SK-N-SH (cell line): ENCODE measurements around the gene CPNE8. TPM values are rescaled to one million over a fixed set of nuclear protein-coding genes. Genes with fewer than 3 reads are reported as not detected.

Source experiments
- CTCF ChIA-PET: fragments of 300-600, 350-600 bp; formaldehyde crosslinking; extraction: SDS; loops from one replicate; lab custom pipeline; 2021; lab: Yijun Ruan, JAX
- POLR2A ChIA-PET: fragments of 350-600 bp; sonication (Branson Sonifier 250); formaldehyde crosslinking; extraction: SDS; loops from one replicate; lab custom pipeline; 2020; ENCODE audit warnings: antibody characterized with exemption, inconsistent platforms; lab: Yijun Ruan, JAX
- DNase-seq: peaks from one replicate; pipeline ENCODE4 v3.0.0; 2012
- H2AFZ ChIP-seq: fragments of 200-600 bp; sonication (generic); 2 replicates; pipeline ENCODE4 v1.8.1; 2016; ENCODE audit warnings: antibody characterized with exemption, mild to moderate bottlenecking, low read depth
- H3F3A ChIP-seq: fragments of 200-600 bp; sonication (generic); replicated peaks from 2 replicates; pipeline ENCODE3; 2016; ENCODE audit warnings: antibody characterized with exemption, mild to moderate bottlenecking; ENCODE audit not compliant: insufficient read depth
- H3K27ac ChIP-seq, 2 experiments: fragments of 200-500 bp in 1 of 2; fragments of 200-600 bp in 1 of 2; sonication (Bioruptor generic) in 1 of 2; sonication (generic), shearing (Covaris generic) in 1 of 2; 2 replicates each; pipeline versions ENCODE4 v1.5.1 to v1.6.1; 2014 to 2016; ENCODE audit warnings: low read depth in 2 of 2, inconsistent platforms in 1 of 2, low read length in 1 of 2, mild to moderate bottlenecking in 1 of 2, mixed read lengths in 1 of 2
- H3K27me3 ChIP-seq: fragments of 200-600 bp; sonication (generic), shearing (Covaris generic); 2 replicates; pipeline ENCODE4 v1.6.1; 2016; ENCODE audit warnings: mixed run types; ENCODE audit not compliant: insufficient read depth
- H3K36me3 ChIP-seq, 2 experiments: fragments of 200-500 bp in 1 of 2; fragments of 200-600 bp in 1 of 2; sonication (Bioruptor generic) in 1 of 2; sonication (generic) in 1 of 2; replicated peaks in 1 of 2; 2 replicates each; pipeline versions ENCODE3 to v1.5.1; 2014 to 2016; ENCODE audit warnings: low read length in 1 of 2, mild to moderate bottlenecking in 1 of 2; ENCODE audit not compliant: insufficient read depth in 2 of 2, control insufficient read depth in 1 of 2
- H3K4me1 ChIP-seq, 2 experiments: fragments of 200-500 bp in 1 of 2; fragments of 200-600 bp in 1 of 2; sonication (Bioruptor generic) in 1 of 2; sonication (generic), shearing (Covaris generic) in 1 of 2; 2 replicates each; pipeline versions ENCODE4 v1.5.1 to v1.6.1; 2014 to 2016; ENCODE audit warnings: low read depth in 1 of 2, low read length in 1 of 2, mixed run types in 1 of 2; ENCODE audit not compliant: insufficient read depth in 2 of 2, control insufficient read depth in 1 of 2
- H3K4me2 ChIP-seq: fragments of 200-600 bp; sonication (generic), shearing (Covaris generic); 2 replicates; pipeline ENCODE4 v1.6.1; 2017; ENCODE audit warnings: mixed run types
- H3K4me3 ChIP-seq, 2 experiments: fragments of 200-500 bp in 1 of 2; fragments of 200-600 bp in 1 of 2; sonication (Bioruptor generic) in 1 of 2; sonication (generic), shearing (Covaris generic) in 1 of 2; 2 replicates each; pipeline versions ENCODE4 v1.5.1 to v1.8.1; 2014 to 2016; ENCODE audit warnings: low read depth in 2 of 2, inconsistent platforms in 1 of 2, low read length in 1 of 2, mild to moderate bottlenecking in 1 of 2, mixed read lengths in 1 of 2, moderate library complexity in 1 of 2
- H3K79me2 ChIP-seq: fragments of 200-600 bp; sonication (generic); 2 replicates; pipeline ENCODE4 v1.8.1; 2017; ENCODE audit warnings: mild to moderate bottlenecking; ENCODE audit not compliant: insufficient read depth
- H3K9ac ChIP-seq: fragments of 200-600 bp; sonication (generic); 2 replicates; pipeline ENCODE4 v1.6.1; 2017; ENCODE audit warnings: mixed run types
- H3K9me2 ChIP-seq: fragments of 200-600 bp; sonication (generic); 2 replicates; pipeline ENCODE4 v1.6.1; 2017; ENCODE audit warnings: mixed run types
- H3K9me3 ChIP-seq: fragments of 200-600 bp; sonication (generic); 2 replicates; pipeline ENCODE4 v1.6.1; 2017; ENCODE audit warnings: mixed run types, mild to moderate bottlenecking, moderate library complexity
- H4K20me1 ChIP-seq: fragments of 200-600 bp; sonication (generic); 2 replicates; pipeline ENCODE4 v1.6.1; 2017; ENCODE audit warnings: mild to moderate bottlenecking, mixed run types; ENCODE audit not compliant: insufficient read depth
- CHD2 ChIP-seq: fragments of 150-350 bp; IDR thresholded peaks from 2 replicates; pipeline ENCODE4 v1.6.1; 2018; ENCODE audit warnings: low read length; ENCODE audit not compliant: partially characterized antibody
- CTCF ChIP-seq: fragments of 200-600 bp; sonication (generic); IDR thresholded peaks from 2 replicates; pipeline ENCODE4 v1.6.1; 2017; ENCODE audit warnings: antibody characterized with exemption, mild to moderate bottlenecking, moderate library complexity
- ELF1 ChIP-seq: IDR thresholded peaks from 2 replicates; pipeline ENCODE4 v1.4.0; 2012
- FOSL2 ChIP-seq: IDR thresholded peaks from 2 replicates; pipeline ENCODE4 v1.4.0; 2012; ENCODE audit warnings: low read depth, mild to moderate bottlenecking, moderate library complexity, borderline replicate concordance
- FOXJ3 ChIP-seq: sonication (generic); formaldehyde crosslinking; IDR thresholded peaks from 2 replicates; pipeline ENCODE4 v1.5.1; 2020; ENCODE audit warnings: mild to moderate bottlenecking, missing genetic modification reagents
- GABPA ChIP-seq: IDR thresholded peaks from 2 replicates; pipeline ENCODE4 v1.4.0; 2012; ENCODE audit warnings: low read depth, mild to moderate bottlenecking
- MEF2A ChIP-seq: IDR thresholded peaks from 2 replicates; pipeline ENCODE4 v1.4.0; 2012; ENCODE audit warnings: low read depth, borderline replicate concordance
- MXI1 ChIP-seq: IDR thresholded peaks from 2 replicates; pipeline ENCODE4 v1.6.1; 2012; ENCODE audit warnings: mild to moderate bottlenecking, low read depth, low read length, improper control_type of control experiment
- PBX3 ChIP-seq: IDR thresholded peaks from 2 replicates; pipeline ENCODE4; 2012
- POLR2AphosphoS5 ChIP-seq: IDR thresholded peaks from 2 replicates; pipeline ENCODE4 v1.6.1; 2012; ENCODE audit warnings: low read depth, low read length
- RAD21 ChIP-seq: IDR thresholded peaks from 2 replicates; pipeline ENCODE4 v1.6.1; 2012; ENCODE audit warnings: mild to moderate bottlenecking, low read length
- RXRA ChIP-seq: IDR thresholded peaks from 2 replicates; pipeline ENCODE4 v1.4.0; 2012; ENCODE audit warnings: low read depth, mild to moderate bottlenecking, borderline replicate concordance
- TAF1 ChIP-seq: IDR thresholded peaks from 2 replicates; pipeline ENCODE4 v1.6.1; 2012; ENCODE audit warnings: low read depth, mild to moderate bottlenecking, low read length, moderate library complexity, borderline replicate concordance
- TCF12 ChIP-seq: IDR thresholded peaks from 2 replicates; pipeline ENCODE4 v1.4.0; 2012
- TEAD4 ChIP-seq: IDR thresholded peaks from 2 replicates; pipeline ENCODE4 v1.4.0; 2012; ENCODE audit warnings: mild to moderate bottlenecking, borderline replicate concordance; ENCODE audit not compliant: insufficient read depth
- USF1 ChIP-seq: IDR thresholded peaks from 2 replicates; pipeline ENCODE4 v1.4.0; 2012; ENCODE audit warnings: low read depth, borderline replicate concordance
- USF2 ChIP-seq: fragments of 150-350 bp; IDR thresholded peaks from 2 replicates; pipeline ENCODE4 v1.6.1; 2017; ENCODE audit warnings: antibody characterized with exemption, low read length, low read depth, borderline replicate concordance
- YY1 ChIP-seq: IDR thresholded peaks from 2 replicates; pipeline ENCODE4 v1.4.0; 2012; ENCODE audit warnings: low read depth, mild to moderate bottlenecking
- ZBTB33 ChIP-seq: IDR thresholded peaks from 2 replicates; pipeline ENCODE4 v1.4.0; 2012; ENCODE audit warnings: low read depth, borderline replicate concordance
- polyA plus RNA-seq, 3 experiments: library from polyadenylated mRNA; depleted of rRNA; stranded (reverse); fragments of >200 nt; gene quantifications; 2 replicates each; pipeline ENCODE4 v1.2.3, GENCODE V29; 2012
- TF ChIP-seq, protein P1 (sequence below): IDR thresholded peaks from 2 replicates; pipeline ENCODE4 v1.4.0; 2012; ENCODE audit warnings: low read depth

CPNE8 gene
- polyA plus RNA-seq, 1 of the 3 experiments (the other 2 are of a cell fraction) = not detected

- CTCF ChIA-PET = no interaction called here
Observed at GRCh38 chr12:38809832-38810231, 95.6 kb downstream of the CPNE8 start.

More at GRCh38 chr12:38809832-38810231, 95.6 kb downstream of the CPNE8 start:
- Histone ChIP-seq H3K9me2 (no peaks in the 10 kb centered on the region), H3K4me1 (no peaks in the 10 kb centered on the region), H3F3A (no peaks in the 10 kb centered on the region), H3K27ac (no peak overlapping the region), H3K4me2 (no peak overlapping the region), H3K9me3 (no peaks in the 10 kb centered on the region), H3K79me2 (no peaks in the 10 kb centered on the region), H3K9ac (no peak overlapping the region), H3K27me3 (no peaks in the 10 kb centered on the region), H4K20me1 (no peaks in the 10 kb centered on the region), H2AFZ (no peak overlapping the region), H3K36me3 (no peaks in the 10 kb centered on the region), H3K4me3 (no peak overlapping the region)
- DNase-seq = no peak
- TF ChIP-seq FOSL2 (no peak), CHD2 (no peak), RAD21 (no peak), MXI1 (no peak), YY1 (no peak), POLR2AphosphoS5 (no peak), MEF2A (no peak), RXRA (no peak), CTCF (no peak), GABPA (no peak), ELF1 (no peak), TCF12 (no peak), PBX3 (no peak), TAF1 (no peak), ZBTB33 (no peak), FOXJ3 (CRISPR knock-in tag) (no peak), USF1 (no peak), USF2 (no peak), TEAD4 (no peak)
- TF ChIP-seq, protein P1, sequence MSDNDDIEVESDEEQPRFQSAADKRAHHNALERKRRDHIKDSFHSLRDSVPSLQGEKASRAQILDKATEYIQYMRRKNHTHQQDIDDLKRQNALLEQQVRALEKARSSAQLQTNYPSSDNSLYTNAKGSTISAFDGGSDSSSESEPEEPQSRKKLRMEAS = no peak
- POLR2A ChIA-PET = no interaction called here
